K562 (cell line): ENCODE data around the gene UBE2E1. TPM values are rescaled to one million over a fixed set of nuclear protein-coding genes. Genes with fewer than 3 reads are reported as not detected.

Experiments used
- ARHGAP35 ChIP-seq: fragments of 450-650 bp; IDR thresholded peaks from 2 replicates; pipeline ENCODE4 v1.6.1; 2018; ENCODE audit not compliant: partially characterized antibody
- BMI1 ChIP-seq: fragments of 150-350 bp; IDR thresholded peaks from 2 replicates; pipeline ENCODE4 v1.6.1; 2014; ENCODE audit warnings: low read length
- C11orf30 ChIP-seq: fragments of 450-650 bp; IDR thresholded peaks from 2 replicates; pipeline ENCODE4 v1.6.1; 2016; ENCODE audit warnings: low read depth, mild to moderate bottlenecking
- CCAR2 ChIP-seq: fragments of 200-400 bp; formaldehyde crosslinking; IDR thresholded peaks from 2 replicates; pipeline ENCODE4 v1.6.1; 2017; ENCODE audit warnings: mild to moderate bottlenecking, low read depth, low read length
- CREB3L1 ChIP-seq: fragments of 450-650 bp; IDR thresholded peaks from 2 replicates; pipeline ENCODE4 v1.6.1; 2014; ENCODE audit warnings: low read depth, mild to moderate bottlenecking, moderate library complexity, borderline replicate concordance
- CTCF ChIP-seq, 3 experiments: IDR thresholded peaks in 2 of 3; conservative IDR thresholded peaks in 1 of 3; 2 replicates each; pipeline ENCODE4 v1.5.1; 2011 to 2012; ENCODE audit warnings: low read length in 3 of 3, mild to moderate bottlenecking in 3 of 3, control low read depth in 2 of 3, improper control_type of control experiment in 1 of 3, inconsistent platforms in 1 of 3, low read depth in 1 of 3, mixed read lengths in 1 of 3, moderate library complexity in 1 of 3; ENCODE audit not compliant: insufficient read depth in 2 of 3
- ELF2 ChIP-seq: fragments of 250-450 bp; sonication (Bioruptor Pico); IDR thresholded peaks from 2 replicates; pipeline ENCODE4 v1.5.0; 2021; ENCODE audit warnings: mild to moderate bottlenecking
- IRF1 ChIP-seq: sonication (generic); formaldehyde crosslinking; IDR thresholded peaks from 2 replicates; pipeline ENCODE4 v1.8.0; 2022; ENCODE audit warnings: missing genetic modification reagents, mild to moderate bottlenecking, borderline replicate concordance
- KAT7 ChIP-seq: sonication (generic); formaldehyde crosslinking; IDR thresholded peaks from 2 replicates; pipeline ENCODE4 v1.8.0; 2022; ENCODE audit warnings: missing genetic modification reagents, mild to moderate bottlenecking, borderline replicate concordance
- NR2C2 ChIP-seq, 2 experiments: fragments of 200-800 bp in 1 of 2; sonication (Bioruptor generic) in 1 of 2; sonication (generic) in 1 of 2; formaldehyde crosslinking in 1 of 2; IDR thresholded peaks; 2 replicates each; pipeline versions ENCODE4 v1.6.1 to v1.8.0; 2016 to 2022; ENCODE audit warnings: mild to moderate bottlenecking in 1 of 2, missing compliant biosample characterization in 1 of 2, missing genetic modification characterization in 1 of 2, missing genetic modification reagents in 1 of 2
- PCBP1 ChIP-seq: fragments of 200-400 bp; formaldehyde crosslinking; IDR thresholded peaks from 2 replicates; pipeline ENCODE4 v1.6.1; 2018; ENCODE audit warnings: mild to moderate bottlenecking, low read depth, low read length; ENCODE audit not compliant: poor library complexity, severe bottlenecking
- POLR3G ChIP-seq: IDR thresholded peaks from 2 replicates; pipeline ENCODE4 v1.6.1; 2011; ENCODE audit not compliant: insufficient read length, insufficient replicate concordance; ENCODE audit errors: extremely low read depth
- SMARCB1 ChIP-seq: IDR thresholded peaks from 2 replicates; pipeline ENCODE4 v1.6.1; 2011; ENCODE audit warnings: improper control_type of control experiment, low read depth; ENCODE audit not compliant: insufficient read length
- VEZF1 ChIP-seq: fragments of 200-800 bp; sonication (Bioruptor generic); IDR thresholded peaks from 2 replicates; pipeline ENCODE4 v1.6.1; 2017; ENCODE audit warnings: missing genetic modification characterization, missing compliant biosample characterization
- ZNF263 ChIP-seq: sonication (generic); formaldehyde crosslinking; IDR thresholded peaks from 2 replicates; pipeline ENCODE4 v1.8.0; 2022; ENCODE audit warnings: mild to moderate bottlenecking, missing genetic modification reagents, borderline replicate concordance
- ZZZ3 ChIP-seq: fragments of 450-650 bp; IDR thresholded peaks from 2 replicates; pipeline ENCODE4 v1.6.1; 2016; ENCODE audit warnings: antibody characterized with exemption, mild to moderate bottlenecking, moderate library complexity
- polyA plus RNA-seq, 8 experiments: library from polyadenylated mRNA; depleted of rRNA in 4 of 8; stranded (reverse) in 5 of 8; unstranded in 3 of 8; fragments of >200 nt; fragmentation: Nextera tagmentation in 2 of 8; fragmentation: Illumina TruSeq in 1 of 8; extraction: Ambion mirVana in 2 of 8; extraction: Trizol in 1 of 8; gene quantifications; 2 replicates each; pipeline versions ENCODE4 v1.2.1 to v1.2.3, GENCODE V29; 2011 to 2014; ENCODE audit warnings: inconsistent platforms in 1 of 8, missing spikeins in 1 of 8
- total RNA-seq, 7 experiments: library from RNA; depleted of rRNA in 6 of 7; stranded (reverse); fragments of >200 nt in 6 of 7; fragmentation: Illumina TruSeq in 2 of 7; extraction: Trizol in 2 of 7; gene quantifications; 2 replicates each; pipeline versions ENCODE4 v1.2.1 to v1.2.3, GENCODE V29; 2011 to 2021; ENCODE audit warnings: low replicate concordance in 1 of 7
- TF ChIP-seq, protein P1 (sequence below): fragments of 250-450 bp; sonication (Bioruptor Pico); IDR thresholded peaks from 2 replicates; pipeline ENCODE4 v1.5.0; 2020; ENCODE audit warnings: mild to moderate bottlenecking

Gene UBE2E1
- total and polyA plus RNA-seq, 9 of the 15 experiments (the other 6 are each of a cell fraction or from before 2014, with no cell fraction given): 54.4 to 294 (median 165) TPM

DNA sequence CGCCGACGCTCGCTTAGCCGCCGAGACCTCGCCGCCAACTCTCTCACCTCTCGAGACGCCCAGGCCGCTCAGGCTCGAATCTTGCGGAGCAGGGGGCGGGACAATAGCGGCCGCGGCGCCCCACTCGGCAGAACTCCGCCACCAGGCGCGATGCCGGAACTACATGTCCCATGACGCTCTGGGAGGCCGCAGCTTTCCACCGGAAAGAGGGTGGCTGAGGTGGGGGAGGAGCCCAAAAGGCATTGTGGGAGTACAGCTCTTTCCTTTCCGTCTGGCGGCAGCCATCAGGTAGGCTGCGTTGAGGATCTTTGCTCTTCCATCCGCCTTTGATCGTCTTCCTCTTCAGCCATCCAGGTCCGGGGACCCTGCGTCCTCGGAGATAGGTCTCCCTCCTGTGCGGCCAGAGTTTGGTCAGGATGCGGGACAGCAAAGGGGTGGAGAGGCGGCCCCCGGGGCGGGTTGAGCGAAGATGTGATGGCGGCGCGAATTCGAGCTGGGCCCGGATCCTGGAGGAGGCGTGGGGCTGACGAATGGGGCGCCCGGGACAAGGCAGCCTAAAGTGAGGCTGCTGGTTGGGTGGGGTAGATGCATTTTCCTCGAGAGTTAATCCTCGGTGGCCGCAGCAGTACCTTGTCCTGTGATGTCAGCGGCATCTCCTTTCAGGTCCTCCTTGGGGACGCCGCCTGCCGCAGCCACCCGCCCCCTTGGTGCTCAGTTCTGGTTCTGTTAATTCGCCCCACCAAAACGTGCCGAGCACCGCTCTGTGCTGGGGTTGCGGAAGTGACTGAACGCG, 111.3 kb downstream of the UBE2E1 start, which contains the start of the genes NKIRAS1 and RPL15 (continued):
- TF ChIP-seq SMARCB1 (no peak), IRF1 (0 out of 2 replicates have a peak, but pooled peaks have one; percentile 90), PCBP1 (peak; percentile 28), C11orf30 (0 out of 2 replicates have a peak, but pooled peaks have one; percentile 33), KAT7 (CRISPR knock-in tag) (peak; percentile 98; the same call in 1 of the 2 replicates), ZZZ3 (peak; percentile 99), VEZF1 (CRISPR knock-in tag) (peak; percentile 92), POLR3G (no peak), NR2C2 (CRISPR knock-in tag; IDR thresholded peaks at IDR 0.05) (peak; percentile 81), NR2C2 (tag; IDR thresholded peaks at IDR 0.05) (peak; percentile 73), ZNF263 (CRISPR knock-in tag) (peak; percentile 75), ARHGAP35 (peak; percentile 23), CCAR2 (no peak), CREB3L1 (peak; percentile 90), BMI1 (no peak), CTCF (IDR thresholded peaks at IDR 0.05 in 2 of 3, conservative IDR thresholded peaks at IDR 0.05 in 1 of 3; ENCODE audit: insufficient read depth in 2 of 3, low read depth in 1 of 3, low read length in 3 of 3) (peak; percentile 28 to 45 (median 37); a peak in 4 of 6 replicates), ELF2 (CRISPR knock-in tag) (peak; percentile 33; the same call in 1 of the 2 replicates)
- TF ChIP-seq, protein P1, sequence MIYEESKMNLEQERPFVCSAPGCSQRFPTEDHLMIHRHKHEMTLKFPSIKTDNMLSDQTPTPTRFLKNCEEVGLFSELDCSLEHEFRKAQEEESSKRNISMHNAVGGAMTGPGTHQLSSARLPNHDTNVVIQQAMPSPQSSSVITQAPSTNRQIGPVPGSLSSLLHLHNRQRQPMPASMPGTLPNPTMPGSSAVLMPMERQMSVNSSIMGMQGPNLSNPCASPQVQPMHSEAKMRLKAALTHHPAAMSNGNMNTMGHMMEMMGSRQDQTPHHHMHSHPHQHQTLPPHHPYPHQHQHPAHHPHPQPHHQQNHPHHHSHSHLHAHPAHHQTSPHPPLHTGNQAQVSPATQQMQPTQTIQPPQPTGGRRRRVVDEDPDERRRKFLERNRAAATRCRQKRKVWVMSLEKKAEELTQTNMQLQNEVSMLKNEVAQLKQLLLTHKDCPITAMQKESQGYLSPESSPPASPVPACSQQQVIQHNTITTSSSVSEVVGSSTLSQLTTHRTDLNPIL (CRISPR knock-in tag): 0 out of 2 replicates have a peak, but pooled peaks have one; percentile 7
